GM12891 (cell line): Measurements from ENCODE around the gene PI4KA.

ENCODE experiments used
- POLR2AphosphoS5 ChIP-seq: IDR thresholded peaks from 2 replicates; pipeline ENCODE4 v1.6.1; 2011; ENCODE audit warnings: low read depth, low read length, control low read depth
- SPI1 ChIP-seq: IDR thresholded peaks from 2 replicates; pipeline ENCODE4 v1.6.1; 2011; ENCODE audit warnings: low read depth, low read length, control low read depth
- TAF1 ChIP-seq: IDR thresholded peaks from 2 replicates; pipeline ENCODE4 v1.6.1; 2011; ENCODE audit warnings: low read depth, low read length, control low read depth

- TF ChIP-seq TAF1 (no peak), POLR2AphosphoS5 (no peak), SPI1 (no peak)
Observed at GRCh38 chr22:20843501-20843900, 15.1 kb downstream of the PI4KA start.
